ENCODE results near the gene CACNG5.

Gene CACNG5

DNA sequence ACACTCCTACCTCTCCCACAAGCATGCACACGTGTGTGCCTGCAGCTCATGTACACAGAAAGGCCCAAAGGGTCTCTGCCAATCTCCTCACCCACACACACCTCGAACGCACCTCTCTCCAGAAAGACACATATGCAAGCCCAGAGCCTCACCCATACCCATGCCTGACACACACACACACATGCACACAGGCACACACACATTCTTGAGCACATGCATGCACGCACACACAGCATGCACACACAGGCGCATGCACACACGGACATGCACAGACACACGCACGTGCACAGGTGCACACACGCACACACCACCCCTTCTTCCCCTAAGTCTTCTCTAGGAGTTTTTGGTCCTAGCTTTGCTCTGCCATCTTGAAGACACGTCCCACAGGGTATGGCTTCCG lies 80.9 kb downstream of the CACNG5 start:
- TF ChIP-seq, protein P1, sequence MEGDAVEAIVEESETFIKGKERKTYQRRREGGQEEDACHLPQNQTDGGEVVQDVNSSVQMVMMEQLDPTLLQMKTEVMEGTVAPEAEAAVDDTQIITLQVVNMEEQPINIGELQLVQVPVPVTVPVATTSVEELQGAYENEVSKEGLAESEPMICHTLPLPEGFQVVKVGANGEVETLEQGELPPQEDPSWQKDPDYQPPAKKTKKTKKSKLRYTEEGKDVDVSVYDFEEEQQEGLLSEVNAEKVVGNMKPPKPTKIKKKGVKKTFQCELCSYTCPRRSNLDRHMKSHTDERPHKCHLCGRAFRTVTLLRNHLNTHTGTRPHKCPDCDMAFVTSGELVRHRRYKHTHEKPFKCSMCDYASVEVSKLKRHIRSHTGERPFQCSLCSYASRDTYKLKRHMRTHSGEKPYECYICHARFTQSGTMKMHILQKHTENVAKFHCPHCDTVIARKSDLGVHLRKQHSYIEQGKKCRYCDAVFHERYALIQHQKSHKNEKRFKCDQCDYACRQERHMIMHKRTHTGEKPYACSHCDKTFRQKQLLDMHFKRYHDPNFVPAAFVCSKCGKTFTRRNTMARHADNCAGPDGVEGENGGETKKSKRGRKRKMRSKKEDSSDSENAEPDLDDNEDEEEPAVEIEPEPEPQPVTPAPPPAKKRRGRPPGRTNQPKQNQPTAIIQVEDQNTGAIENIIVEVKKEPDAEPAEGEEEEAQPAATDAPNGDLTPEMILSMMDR (conservative IDR thresholded peaks at IDR 0.05; ENCODE audit: control insufficient read depth, insufficient read depth, low read depth, low read length), result no peak
- no peak for DNase-seq (ENCODE audit: low read depth)
- H3K4me3 ChIP-seq (ENCODE audit: control insufficient read depth, low read depth, low read length), result no peak overlapping the region

DNA sequence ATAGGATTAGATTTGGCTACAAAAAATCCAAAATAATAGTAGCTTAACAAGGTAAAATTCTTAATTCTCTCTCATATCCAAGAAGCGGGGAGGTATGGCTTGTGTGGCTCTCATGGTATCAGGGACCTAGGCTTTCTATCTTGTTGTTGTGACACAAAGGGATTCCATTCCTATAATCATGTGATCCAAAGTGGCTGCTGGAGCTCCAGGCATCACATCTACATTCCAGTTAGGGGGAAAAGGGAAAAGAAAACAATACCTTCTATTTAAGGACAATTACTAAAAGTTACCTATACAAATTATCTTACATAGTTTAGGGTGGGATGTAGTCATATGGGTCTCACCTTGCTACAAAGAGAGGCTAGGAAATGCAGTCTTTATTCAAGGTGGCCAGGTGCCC lies 82.0 kb downstream of the CACNG5 start:
- TF ChIP-seq, protein P1 (conservative IDR thresholded peaks at IDR 0.05; ENCODE audit: control insufficient read depth, insufficient read depth, low read depth, low read length), result no peak
- no peak for DNase-seq (ENCODE audit: low read depth)
- H3K4me3 ChIP-seq (ENCODE audit: control insufficient read depth, low read depth, low read length), result no peak overlapping the region

DNA sequence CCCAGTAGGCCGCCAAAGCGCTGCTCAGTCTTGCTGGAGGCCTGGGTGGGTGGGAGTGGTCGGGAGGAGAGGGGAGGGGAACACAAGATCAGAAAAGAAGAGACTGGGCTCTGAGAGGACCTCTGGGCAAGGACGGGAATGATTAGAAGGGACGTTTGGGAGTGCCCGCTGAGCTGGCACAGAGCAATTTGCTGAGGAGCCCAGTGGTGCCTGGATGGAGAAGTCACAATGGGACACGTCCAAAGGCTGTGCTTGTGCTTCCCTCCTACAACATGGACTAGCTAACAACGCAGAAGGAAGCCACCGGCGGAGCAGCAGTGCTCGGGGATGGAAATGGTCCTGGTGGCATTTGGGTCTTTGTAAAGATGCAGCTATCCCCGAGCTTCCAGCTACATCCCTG lies 84.0 kb downstream of the CACNG5 start:
- no peak for DNase-seq (ENCODE audit: low read depth)
- TF ChIP-seq, protein P1 (conservative IDR thresholded peaks at IDR 0.05; ENCODE audit: control insufficient read depth, insufficient read depth, low read depth, low read length), result no peak
- H3K4me3 ChIP-seq (ENCODE audit: control insufficient read depth, low read depth, low read length), result no peak overlapping the region

DNA sequence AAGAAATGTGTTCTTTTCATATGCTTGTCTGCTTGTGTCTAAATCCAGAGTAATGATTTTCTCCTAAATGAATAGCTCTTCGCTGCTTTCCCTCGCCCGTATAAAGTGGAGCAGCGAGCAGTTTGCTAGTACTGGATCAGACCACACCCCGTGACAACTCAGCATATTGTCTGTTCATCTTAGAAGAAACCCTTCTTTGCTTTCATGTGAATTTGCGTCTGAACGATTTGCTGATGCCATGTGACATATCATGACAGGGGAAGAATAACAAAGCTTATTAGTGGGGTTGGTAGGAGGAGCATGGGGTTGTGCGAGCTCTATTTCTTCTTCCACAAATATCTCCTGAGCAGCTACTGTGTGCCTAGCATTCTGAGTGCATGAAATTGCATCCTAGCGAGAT lies 85.5 kb downstream of the CACNG5 start:
- TF ChIP-seq, protein P1 (conservative IDR thresholded peaks at IDR 0.05; ENCODE audit: control insufficient read depth, insufficient read depth, low read depth, low read length), result no peak
- DNase-seq (ENCODE audit: low read depth), result no peak
- no peak overlapping the region for H3K4me3 ChIP-seq (ENCODE audit: control insufficient read depth, low read depth, low read length)

DNA sequence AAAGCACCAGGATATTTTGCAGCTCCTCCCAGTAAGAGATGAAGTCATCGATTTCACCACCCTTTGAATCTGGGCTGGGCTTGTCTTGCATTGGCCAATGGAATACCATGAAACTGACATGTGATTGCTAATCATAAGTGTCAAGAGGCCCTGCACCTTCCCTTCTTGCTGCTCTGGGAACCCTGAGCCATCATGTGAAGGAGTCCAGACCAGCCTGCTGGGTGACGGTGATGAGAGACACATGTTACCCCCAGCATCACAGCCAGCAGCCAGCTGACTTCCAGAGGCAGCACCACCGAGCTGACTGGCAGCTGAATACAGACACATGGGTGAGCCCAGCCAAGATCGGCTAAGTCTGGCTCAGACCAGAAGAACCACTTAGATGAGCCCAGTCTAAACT lies 86.0 kb downstream of the CACNG5 start:
- peak; percentile 27 for DNase-seq (ENCODE audit: low read depth)
- TF ChIP-seq, protein P1 (conservative IDR thresholded peaks at IDR 0.05; ENCODE audit: control insufficient read depth, insufficient read depth, low read depth, low read length), result no peak
- H3K4me3 ChIP-seq (ENCODE audit: control insufficient read depth, low read depth, low read length), result no peak overlapping the region

DNA sequence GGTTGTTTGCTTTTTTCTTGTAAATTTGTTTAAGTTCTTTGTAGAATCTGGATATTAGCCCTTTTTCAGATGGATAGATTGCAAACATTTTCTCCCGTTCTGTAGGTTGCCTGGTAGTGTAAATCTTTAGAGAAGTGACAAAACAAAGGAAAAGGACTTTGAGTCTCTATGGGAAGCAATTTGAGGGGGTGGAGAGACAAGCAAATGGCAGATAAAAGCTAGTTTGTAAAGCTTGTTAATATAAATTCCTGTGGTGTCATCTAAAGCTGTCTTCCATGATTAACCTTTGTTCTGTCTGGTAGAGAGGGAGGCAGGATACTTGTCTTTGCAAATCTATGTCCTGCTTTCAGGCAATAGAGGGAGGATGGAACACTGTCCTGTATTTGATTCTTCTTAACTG lies 89.0 kb downstream of the CACNG5 start:
- no peak for DNase-seq (ENCODE audit: low read depth)
- no peak overlapping the region for H3K4me3 ChIP-seq (ENCODE audit: control insufficient read depth, low read depth, low read length)
- TF ChIP-seq, protein P1 (conservative IDR thresholded peaks at IDR 0.05; ENCODE audit: control insufficient read depth, insufficient read depth, low read depth, low read length), result no peak

DNA sequence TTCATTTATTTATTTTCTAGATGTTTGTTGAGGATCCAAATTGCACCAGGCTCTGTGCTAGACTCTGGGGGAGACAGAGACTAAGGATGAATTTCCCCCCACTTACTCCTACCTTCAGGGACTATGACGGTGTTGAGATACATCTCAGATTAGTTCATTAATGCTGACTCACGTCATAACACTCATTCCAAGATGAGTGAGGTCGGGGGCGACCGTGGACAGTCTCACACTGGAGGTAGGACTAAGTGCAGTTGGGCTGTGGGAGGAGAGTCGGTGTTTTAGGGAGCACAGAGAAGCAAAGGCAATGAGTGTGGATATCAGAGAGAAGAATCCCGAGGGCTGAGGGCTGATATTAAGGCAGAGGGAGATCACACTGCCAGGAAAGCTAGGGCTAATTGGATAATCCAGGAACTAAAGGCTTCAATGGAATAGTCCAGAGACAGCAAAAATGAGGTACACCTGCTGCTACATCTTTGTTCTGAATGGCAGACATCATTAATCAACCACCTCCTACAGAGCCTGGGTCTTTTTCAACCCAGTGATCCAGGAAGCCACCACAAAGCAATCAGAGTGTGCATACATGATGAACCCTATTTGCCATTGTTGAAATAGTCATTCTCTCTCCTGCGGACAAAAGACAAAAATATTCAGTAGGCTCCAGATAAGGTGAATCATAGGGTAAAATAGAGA lies 91.0 kb downstream of the CACNG5 start:
- TF ChIP-seq, protein P1 (conservative IDR thresholded peaks at IDR 0.05; ENCODE audit: control insufficient read depth, insufficient read depth, low read depth, low read length), result no peak
- DNase-seq (ENCODE audit: low read depth), result no peak
- no peak overlapping the region for H3K4me3 ChIP-seq (ENCODE audit: control insufficient read depth, low read depth, low read length)
